Endometrial microvascular endothelial cells (primary cell): Measurements from ENCODE around the gene TTYH3. TPM values are rescaled to one million over a fixed set of nuclear protein-coding genes. Genes with fewer than 3 reads are reported as not detected.
"Not testable (repeated sequence)": the region's sequence is repeated elsewhere in the genome, so short reads cannot be mapped to it uniquely, and the experiment has no call there.

Source experiments
- in situ Hi-C: cut with HindIII; loops from 2 replicates; pipeline ENCODE4 v1.10.0; 2017; ENCODE audit warnings: low sequenced_read_pairs, low pct_unique_long_range_greater_than_20kb; ENCODE audit errors: inconsistent ontology term
- total RNA-seq: library from RNA; depleted of rRNA; stranded (reverse); fragments of >200 nt; gene quantifications from one replicate; pipeline ENCODE4 v1.2.3, GENCODE V29; 2015; ENCODE audit errors: inconsistent ontology term

The TTYH3 gene
- total RNA-seq, 1 donor from 2014 or later: 98.6 TPM

DNA sequence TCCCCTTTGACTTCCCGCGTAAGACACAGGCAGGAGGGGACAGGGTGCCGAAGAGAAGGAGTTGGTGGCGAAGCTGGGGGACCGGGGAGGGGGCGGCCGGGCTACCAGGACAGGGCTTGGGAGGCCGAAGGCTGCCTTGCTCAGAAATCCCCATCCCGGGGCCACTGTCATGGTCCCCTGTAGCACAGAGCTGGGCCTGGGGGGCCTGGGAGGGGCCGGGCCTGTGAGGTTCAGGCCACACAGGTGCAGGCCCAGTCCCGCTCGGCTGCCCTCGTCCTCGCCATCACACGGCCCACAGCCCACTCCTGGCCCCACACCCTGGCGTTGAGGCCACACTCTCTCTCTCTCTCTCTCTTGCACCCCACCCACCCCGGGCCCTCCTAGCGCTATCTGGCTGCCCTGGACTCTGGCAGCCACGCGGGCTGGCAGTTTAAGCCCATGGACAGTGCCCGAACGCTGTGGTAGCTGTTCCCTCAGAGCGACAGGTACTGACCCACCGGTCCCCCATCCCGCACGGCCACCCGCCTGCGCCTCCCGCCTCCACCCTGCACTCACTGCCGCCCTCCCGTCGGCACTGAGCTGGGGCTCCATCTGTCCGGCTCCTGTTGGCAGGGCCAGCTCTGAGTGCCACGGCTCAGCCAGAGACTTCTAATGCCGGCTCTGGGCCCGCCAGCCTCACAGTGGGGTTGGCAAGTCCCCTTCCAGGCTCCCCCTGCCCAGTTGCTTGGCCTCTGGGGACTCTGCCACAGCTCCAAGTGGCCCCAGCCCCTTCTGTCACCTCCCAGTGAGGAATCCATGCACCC is 28.0 kb downstream of the TTYH3 start:
- in situ Hi-C loops: no loop called here

DNA sequence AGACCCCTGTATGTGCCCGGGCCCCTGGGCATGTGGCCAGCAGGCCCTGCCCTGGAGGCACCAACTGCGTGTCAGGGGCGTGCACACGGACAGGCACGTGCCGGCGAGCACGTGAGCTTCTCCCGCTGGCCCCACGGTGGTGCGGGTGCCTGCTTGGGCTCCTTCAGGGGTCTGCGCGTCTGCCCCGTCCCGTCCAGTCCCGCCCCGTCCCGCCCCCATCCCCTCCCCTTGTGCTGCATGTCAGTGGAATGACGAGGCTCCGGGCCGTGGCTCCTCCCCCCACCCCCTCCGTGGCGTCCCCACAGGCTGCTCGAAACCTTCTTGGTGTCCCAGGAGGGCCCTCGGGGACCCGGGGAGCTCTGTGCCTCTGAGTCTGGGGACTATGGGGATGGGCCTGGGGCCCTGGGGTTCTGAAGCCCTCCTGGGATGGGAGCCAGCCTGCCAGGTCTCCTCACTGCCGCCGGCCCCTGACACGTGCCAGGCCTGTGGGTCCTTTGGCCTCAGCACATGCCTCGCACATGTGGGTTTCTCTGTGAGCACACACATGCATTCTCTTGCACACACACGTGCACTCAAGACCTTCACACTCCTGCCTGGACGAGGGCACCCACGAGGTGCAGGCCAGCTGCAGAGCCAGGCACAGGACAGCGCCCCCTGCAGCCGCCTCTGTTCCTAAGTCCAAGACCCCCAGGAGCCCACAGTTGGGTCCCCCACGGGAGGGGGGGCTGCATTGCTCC is 28.7 kb downstream of the TTYH3 start:
- in situ Hi-C loops: no loop called here

DNA sequence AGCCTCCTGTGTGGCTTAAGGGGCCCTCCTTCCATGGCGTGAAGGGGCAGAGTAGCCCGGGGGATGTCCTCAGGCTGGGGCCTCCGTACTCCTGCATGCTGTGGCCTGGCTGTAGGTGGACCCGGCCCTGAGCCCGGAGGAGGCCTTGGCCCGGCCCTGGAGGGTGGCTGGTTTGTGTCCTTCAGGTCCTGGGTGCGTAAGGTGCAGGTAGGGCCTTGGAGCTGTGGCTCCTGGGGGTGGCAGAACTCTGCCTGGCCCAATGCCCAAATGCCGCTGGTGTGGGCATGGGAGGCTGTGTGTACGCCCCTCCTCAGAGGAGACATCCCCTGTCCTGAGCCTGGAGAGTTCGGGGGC is 29.3 kb downstream of the TTYH3 start:
- in situ Hi-C loops: no loop called here

DNA sequence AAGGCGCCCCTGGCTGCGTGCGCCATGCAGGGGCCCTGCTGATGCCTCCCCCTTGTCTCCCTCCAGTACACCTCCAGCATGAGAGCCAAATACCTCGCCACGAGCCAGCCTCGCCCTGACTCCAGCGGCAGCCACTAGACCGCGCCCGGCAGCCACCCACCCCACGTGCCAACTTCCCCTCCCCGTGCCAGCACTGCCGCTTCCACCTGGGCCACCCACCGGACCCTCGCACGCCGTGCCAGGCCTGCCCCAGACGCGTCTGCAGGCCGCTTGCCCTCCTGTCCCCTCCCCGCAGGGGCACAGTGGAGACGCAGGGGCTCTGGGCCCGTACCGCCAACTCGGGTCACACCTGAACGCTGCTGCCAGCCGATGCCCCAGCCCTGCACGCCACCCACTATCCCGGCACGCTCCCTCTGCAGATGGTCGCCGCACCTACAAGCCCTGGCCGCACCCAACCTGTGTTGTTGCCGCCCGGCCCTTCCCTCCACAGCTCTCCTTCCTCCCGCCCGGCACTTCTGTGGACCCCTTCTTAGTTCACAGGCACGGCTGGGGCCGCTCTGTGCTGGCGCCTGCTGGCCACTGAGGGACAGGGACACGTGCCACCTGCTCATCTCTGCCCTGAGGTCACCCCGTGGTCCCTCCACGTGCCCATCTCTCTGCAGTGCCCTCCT is 30.0 kb downstream of the TTYH3 start:
- in situ Hi-C loops: no loop called here

DNA sequence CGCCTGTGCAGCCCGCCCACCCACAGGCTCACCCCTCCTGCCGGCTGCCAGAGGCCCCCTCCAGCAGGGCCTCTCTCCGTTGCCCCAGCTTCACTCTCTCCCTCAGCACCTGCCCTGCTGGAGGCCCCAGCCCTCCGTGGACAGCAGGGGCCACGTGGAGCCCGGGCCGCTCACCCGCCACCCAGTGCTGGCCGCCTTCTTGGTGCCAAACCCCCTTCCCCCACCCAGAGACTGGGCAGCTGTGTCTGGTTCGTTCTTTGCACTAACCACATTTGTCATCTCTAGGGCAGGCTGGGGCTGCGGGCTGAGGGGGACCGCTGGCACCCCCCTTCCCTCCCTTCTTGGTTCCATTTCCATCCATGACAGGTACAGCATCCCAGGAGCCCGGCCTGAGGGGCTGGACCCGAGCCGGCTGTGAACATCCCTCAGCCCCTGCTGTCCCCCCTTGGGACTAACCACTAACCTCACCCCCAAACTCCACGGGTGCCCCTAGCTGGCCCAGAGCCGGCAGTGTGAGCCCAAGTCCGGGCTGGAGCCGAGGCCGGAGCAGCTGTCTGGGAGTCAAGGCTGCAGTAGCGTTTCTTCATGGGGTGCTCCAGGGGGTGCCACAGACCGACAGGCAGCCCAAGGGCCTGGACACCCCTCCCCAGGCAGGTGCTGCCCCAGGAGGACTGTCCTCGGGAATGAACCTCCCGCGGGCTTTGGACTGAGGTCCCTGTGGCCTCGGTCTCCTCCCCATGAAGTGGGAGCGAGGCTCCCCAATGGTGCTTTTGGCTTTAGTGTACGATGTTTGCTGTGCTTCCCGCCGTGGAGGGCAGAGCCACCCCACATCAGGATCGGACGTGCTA is 30.7 kb downstream of the TTYH3 start:
- in situ Hi-C loops: no loop called here

DNA sequence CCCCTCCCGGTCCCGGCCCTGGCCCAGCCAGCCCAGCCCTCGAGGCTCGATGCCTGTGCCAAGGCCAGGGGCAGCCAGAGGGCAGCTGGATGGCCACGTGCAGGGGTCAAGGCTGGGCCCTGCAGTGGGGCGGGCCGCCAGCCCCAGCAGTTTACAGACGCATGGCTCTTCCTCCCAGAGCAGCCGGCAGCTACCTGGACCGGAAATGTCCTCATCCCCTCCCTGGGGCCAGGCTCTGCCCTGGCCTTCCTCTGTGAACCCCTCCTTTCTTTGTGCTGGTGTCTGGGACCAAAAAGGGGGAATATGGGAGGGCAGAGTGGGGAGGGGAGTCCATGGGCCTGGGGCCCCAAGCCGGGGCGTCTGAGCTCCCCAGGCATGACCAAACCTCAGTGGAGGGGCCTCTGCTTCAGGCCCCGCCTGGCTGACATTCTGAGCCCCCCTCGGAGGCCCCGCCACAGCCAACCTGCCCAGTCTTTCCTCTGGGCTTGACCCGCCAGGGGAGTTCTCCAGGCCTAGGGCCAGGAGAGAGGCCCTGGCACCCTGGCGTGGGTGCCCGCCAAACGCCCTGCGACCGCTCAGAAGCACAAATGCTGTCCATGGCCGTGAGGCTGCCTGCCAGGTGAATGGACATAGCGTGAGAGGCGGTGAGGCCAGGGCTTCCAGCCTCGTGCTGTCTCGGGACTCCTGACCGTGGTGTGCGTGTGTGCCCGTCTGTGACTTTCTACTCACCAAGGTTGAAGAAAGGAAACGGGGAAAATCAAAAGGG is 31.5 kb downstream of the TTYH3 start:
- in situ Hi-C loops: no loop called here

DNA sequence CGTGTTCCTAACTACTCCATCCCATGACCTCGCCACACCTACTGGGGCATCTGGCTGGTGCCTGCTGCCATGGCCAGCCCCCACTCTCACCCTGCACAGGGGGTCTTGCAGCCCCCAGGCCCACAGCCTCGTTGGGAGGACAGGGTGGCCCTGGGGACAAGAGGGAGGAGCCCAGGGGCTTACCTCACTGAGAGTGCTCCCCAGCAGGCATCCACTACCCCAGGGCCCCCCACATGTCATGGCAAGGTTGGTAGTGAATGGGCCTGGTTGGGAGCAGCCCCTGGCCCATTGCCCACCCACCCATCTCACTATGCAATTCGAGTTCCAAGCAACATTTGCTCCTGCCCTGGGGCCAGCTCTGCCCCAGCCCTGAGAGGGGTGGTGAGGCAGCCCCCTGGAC is 32.2 kb downstream of the TTYH3 start:
- in situ Hi-C loops: no loop called here

DNA sequence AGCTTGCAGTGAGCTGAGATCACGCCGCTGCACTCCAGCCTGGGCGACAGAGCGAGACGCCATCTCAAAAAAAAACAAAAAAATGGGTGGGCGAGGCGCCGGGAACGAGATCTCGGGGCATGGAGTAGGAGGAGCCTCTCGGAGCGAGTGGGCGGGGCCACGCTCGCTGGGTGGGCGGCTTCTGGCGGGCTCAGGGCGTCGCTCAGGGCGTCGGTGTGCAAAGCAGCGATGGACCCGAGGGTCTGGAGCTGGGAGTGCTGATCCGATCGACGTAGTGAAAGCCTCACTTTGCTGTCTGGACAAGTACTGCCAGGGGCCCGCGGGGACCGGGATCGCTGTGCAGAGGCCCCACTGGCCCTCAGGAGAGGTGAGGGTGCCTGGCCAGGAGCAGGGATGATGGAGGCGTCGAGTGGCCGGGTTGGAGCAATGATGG is 33.6 kb downstream of the TTYH3 start:
- in situ Hi-C loops: no loop called here

DNA sequence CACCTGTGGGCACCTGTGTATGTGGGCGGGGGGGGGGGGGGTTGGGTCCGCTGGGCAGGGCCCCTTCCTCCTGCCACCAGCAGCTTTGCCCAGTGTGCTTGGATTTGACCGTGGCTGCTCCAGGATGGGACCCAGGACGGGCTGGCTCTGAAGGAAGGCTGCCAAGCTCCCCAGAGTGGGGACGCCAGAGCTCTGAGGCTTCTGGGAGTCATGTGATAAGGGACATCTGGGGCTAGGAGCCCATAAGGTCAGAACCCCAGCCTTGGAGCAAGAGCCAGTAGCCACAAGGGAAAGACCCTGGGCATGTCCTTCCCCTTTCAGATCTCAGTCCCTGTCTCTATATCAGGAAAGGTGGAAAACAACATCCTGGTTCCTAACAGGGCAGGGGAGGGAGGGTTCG is 34.4 kb downstream of the TTYH3 start:
- in situ Hi-C loops: no loop called here

DNA sequence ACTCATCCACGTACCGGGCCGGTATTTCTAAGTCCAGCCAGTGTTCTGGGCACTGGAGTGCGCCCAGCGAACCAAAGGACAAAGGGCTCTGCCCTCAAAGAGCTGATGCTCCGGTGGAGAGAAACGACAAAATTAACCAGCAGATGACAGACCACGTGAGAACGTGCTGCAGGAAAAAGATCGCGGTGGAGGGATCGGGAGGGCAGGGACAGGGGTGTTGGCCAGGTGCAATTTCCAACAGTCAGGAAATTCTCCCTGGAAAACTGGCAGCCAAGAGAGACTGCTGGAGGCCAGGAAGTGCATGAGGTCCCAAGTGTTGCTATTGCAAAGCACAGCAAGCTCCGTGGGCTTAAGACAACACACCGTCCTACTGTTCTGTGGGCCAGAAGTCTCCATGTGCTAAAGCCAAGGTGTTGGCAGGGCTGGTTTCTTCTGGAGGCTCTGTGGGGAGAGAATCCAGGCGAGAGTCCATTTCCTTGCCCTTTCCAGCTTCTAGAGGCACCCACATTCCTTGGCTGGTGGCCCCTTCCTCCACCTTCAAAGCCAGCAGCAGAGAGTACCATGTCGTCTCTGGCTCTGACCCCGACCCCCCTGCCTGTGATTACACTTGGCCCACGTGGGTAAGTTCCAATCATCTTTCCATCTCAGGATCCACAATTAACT is 34.9 kb downstream of the TTYH3 start:
- in situ Hi-C loops: no loop called here

DNA sequence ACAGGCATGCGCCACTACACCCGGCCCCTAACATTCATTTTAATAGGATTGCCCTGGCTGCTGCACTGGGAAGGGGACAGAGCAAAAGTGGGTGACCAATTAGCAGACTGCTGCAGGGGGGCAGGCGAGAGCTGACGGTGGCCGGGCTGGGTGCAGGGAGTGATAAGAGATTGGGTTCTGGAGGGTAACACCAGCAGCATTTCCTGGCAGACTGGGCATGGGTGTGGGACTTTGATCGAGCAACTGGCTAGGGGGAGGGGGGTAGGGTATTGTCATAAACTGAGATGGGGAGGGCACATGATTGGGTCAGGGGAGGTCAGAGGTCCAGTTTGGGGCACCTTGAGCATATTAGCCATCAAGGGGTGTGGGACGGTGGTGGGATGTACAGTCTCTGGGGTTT is 36.1 kb downstream of the TTYH3 start:
- in situ Hi-C loops: no loop called here

DNA sequence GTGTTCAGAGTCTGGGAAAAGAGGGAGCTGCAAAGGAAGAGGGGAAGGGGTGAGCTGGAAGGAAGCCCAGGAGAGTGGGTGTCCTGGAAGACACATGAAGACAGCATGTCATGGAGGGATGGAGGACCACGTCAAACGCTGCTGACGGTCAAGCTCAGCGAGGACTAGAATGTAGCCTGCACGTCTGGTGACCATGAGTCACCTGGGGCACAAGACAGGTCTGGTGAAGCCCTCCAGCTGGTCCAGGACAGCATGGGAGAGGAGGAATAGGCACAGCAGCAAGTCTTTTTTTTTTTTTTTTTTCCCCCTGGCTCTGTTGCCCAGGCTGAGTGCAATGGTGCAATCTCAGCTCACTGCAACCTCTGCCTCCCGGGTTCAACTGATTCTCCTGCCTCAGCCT is 36.6 kb downstream of the TTYH3 start:
- in situ Hi-C loops: no loop called here

DNA sequence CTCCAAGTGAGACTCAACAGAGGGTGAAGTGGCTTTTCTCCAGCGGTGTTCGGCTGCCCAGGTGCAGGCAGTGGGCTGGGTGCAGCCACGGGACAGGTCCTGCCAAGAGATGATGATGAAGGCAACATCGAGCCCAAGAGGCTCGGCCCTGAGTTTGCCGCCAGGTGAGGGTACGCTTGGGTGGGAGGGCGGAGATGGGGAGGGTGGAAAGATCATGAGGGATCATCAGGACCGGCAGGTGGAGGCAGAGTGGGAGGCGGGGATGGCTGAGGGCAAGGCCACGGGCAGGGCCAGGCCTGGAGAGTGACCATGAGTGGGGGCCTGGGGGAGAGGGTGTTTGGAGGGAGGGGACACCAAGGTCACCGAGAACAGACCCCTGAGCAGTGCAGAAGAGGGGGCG is 38.4 kb downstream of the TTYH3 start:
- in situ Hi-C loops: no loop called here

DNA sequence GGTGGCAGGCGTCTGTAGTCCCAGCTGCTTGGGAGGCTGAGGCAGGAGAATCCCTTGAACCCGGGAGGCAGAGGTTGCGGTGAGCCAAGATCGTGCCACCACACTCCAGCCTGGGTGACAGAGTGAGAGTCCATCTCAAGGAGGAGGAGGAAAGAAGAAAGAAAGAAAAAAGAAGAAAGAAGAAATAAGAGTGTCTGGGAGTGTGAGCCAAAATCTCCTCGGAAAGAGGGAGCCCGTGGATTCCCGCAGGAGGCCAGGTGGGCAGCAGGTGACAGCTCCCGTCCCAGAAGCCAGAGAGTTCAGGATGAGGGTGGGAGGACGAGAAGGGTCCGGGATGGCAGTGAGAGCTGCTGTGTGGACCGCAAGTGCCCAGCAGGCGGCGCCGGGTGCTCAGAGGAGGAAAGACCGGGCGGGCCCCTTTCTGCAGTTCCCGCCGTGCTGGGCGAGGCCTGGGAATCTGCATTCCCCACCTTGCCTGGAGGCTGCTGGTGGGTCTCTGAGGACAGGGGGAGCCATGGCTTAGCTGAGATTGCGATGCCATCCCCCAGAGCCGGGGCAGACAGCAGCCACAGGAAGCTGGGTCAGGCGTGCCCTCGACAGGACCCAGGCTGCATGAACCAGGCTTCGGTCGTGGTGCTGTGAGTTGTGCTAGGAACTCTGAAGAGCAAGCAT is 39.1 kb downstream of the TTYH3 start:
- in situ Hi-C loops: no loop called here

DNA sequence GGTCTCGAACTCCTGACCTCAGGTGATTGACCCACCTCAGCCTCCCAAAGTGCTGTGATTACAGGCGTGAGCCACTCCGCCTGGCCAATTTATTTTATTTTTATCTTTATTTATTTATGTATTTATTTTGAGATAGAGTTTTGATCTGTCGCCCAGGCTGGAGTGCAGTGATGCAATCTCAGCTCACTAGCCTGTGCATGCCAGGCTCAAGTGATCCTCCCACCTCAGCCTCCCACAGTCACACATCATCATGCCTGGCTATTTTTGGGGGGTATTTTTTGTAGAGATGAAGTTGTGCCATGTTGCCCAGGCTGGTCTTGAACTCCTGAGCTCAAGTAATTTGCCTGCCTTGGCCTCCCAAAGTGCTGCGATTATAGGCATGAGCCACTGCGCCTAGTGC is 41.4 kb downstream of the TTYH3 start:
- in situ Hi-C loops: not testable (repeated sequence)

DNA sequence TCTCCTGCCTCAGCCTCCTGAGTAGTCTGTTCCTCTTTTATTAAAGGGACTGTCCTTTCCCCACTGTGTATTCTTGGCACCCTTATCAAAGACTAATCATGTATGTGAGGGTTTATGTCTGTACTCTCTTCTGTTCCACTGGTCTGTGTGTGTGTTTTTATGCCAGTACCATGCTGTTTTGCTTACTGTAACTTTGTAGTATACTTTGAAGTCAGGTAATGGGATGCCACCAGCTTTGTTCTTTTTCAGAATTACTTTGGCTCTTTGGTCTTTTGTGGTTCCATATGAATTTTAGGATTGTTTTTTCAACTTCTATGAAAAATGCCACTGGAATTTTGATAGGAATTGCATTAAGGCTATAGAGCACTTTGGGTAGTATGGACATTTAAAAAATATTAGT is 42.1 kb downstream of the TTYH3 start:
- in situ Hi-C loops: no loop called here

DNA sequence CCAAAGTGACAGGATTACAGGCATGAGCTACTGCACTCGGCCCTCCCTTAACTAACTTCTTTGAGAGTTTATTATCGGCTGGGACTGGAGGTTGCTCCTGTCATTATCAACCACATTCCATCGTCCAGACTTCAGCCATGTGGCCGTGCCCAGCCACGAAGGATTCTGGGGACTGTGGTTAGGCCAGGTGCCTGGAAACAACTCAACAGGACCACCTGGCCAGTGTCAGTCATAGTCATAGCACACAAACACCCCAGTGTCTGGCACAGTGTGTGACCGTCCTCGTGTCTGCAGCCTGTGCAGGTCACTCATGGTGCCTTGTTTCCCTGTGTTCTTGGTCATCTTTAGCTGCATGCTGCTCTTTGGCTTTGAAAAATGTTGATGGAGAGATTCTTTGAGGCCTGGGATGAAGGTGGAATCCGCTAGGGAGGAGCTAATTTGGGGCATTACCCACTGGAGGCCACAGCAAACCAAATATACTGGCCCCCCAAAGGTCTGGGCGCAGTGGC is 43.5 kb downstream of the TTYH3 start:
- in situ Hi-C loops: no loop called here
